ENCODE data around the gene ROR2.

GRCh38 chr9:91884153-91884552 lies 65.9 kb downstream of the ROR2 start:
- TF ChIP-seq EZH2phosphoT487 (IDR thresholded peaks at IDR 0.05; ENCODE audit: insufficient read depth, low read depth) (no peak), EZH2 (IDR thresholded peaks at IDR 0.05; ENCODE audit: insufficient read depth, poor library complexity, severe bottlenecking) (no peak)

Data from GM23248 (cell line).